ENCODE data around the gene RAB5B.

GRCh38 chr12:56028511-56029165 is 54.8 kb downstream of the RAB5B start:
- no peak for TF ChIP-seq CTCF (IDR thresholded peaks at IDR 0.05; ENCODE audit: borderline replicate concordance, extremely low read depth, low read length, poor library complexity, severe bottlenecking)
- no peak for TF ChIP-seq EZH2 (IDR thresholded peaks at IDR 0.05; ENCODE audit: borderline replicate concordance, low read depth, low read length, severe bottlenecking)

Data from DND-41 (cell line).